Measurements from ENCODE around the gene HSD17B3.

GRCh38 chr9:96185518-96186156 is 116.3 kb downstream of the HSD17B3 start:
- TF ChIP-seq CTCF (IDR thresholded peaks at IDR 0.05; ENCODE audit: low read depth, low read length) (no peak), POLR2A (IDR thresholded peaks at IDR 0.05; ENCODE audit: extremely low read depth, insufficient read length) (no peak), MAX (IDR thresholded peaks at IDR 0.05; ENCODE audit: low read depth, low read length) (no peak)
